ENCODE measurements around the gene EDDM13.
A peak's percentile ranks its signal among the peaks of the same experiment; 100 is the strongest.
"Not testable (repeated sequence)": the region's sequence is repeated elsewhere in the genome, so short reads cannot be mapped to it uniquely, and the experiment has no call there.

EDDM13 gene

GRCh38 chr19:56291867-56292266 lies 19.3 kb downstream of the EDDM13 start:
- no peak overlapping the region for H3K27ac ChIP-seq

GRCh38 chr19:56294549-56294948 lies 22.0 kb downstream of the EDDM13 start:
- peak overlapping the region in 18 of 21 experiments; percentile 5 to 85 (median 70) for H3K27ac ChIP-seq

More at GRCh38 chr19:56291867-56292266, 19.3 kb downstream of the EDDM13 start:
- no peak overlapping the region for H3K4me3 ChIP-seq

GRCh38 chr19:56295531-56296455 lies 23.2 kb downstream of the EDDM13 start:
- H3K27ac ChIP-seq, result peak overlapping the region in 20 of 21 experiments; percentile 11 to 85 (median 70)
- H3K4me3 ChIP-seq, result peak overlapping the region in 3 of 7 experiments; percentile 0 to 9 (median 2)

More at GRCh38 chr19:56294549-56294948, 22.0 kb downstream of the EDDM13 start:
- no peak overlapping the region for H3K4me3 ChIP-seq

- Histone ChIP-seq H3K27ac (peak overlapping the region in 2 of 21 experiments; percentile 69 to 70), H3K4me3 (no peak overlapping the region)
Measured at GRCh38 chr19:56297010-56297409, 24.5 kb downstream of the EDDM13 start.

- Histone ChIP-seq H3K27ac (no peak overlapping the region), H3K4me3 (no peak overlapping the region)
Measured at GRCh38 chr19:56299688-56300087, 27.1 kb downstream of the EDDM13 start.

- no peak overlapping the region for H3K27ac ChIP-seq
- no peak overlapping the region for H3K4me3 ChIP-seq
Measured at GRCh38 chr19:56301155-56301554, 28.6 kb downstream of the EDDM13 start.

GRCh38 chr19:56301886-56302620 lies 29.5 kb downstream of the EDDM13 start:
- Histone ChIP-seq H3K27ac (peak overlapping the region in 2 of 21 experiments; percentile 4 to 33), H3K4me3 (no peak overlapping the region)

- no peak overlapping the region for H3K27ac ChIP-seq
- no peak overlapping the region for H3K4me3 ChIP-seq
Measured at GRCh38 chr19:56304243-56304642, 31.7 kb downstream of the EDDM13 start.

GRCh38 chr19:56306016-56306415 lies 33.5 kb downstream of the EDDM13 start:
- no peak overlapping the region for H3K4me3 ChIP-seq
- H3K27ac ChIP-seq, result no peak overlapping the region

GRCh38 chr19:56307062-56307461 lies 34.5 kb downstream of the EDDM13 start:
- not testable (repeated sequence) for H3K27ac ChIP-seq, H3K4me3 ChIP-seq

GRCh38 chr19:56308792-56309191 lies 36.2 kb downstream of the EDDM13 start:
- Histone ChIP-seq H3K4me3 (no peak overlapping the region), H3K27ac (no peak overlapping the region)

- Histone ChIP-seq H3K27ac (no peak overlapping the region), H3K4me3 (no peak overlapping the region)
Measured at GRCh38 chr19:56309511-56310185, 37.1 kb downstream of the EDDM13 start.

GRCh38 chr19:56310462-56310861 lies 37.9 kb downstream of the EDDM13 start:
- no peak overlapping the region for H3K4me3 ChIP-seq

GRCh38 chr19:56312342-56312741 lies 39.8 kb downstream of the EDDM13 start:
- peak overlapping the region in 1 of 21 experiments; percentile 35 for H3K27ac ChIP-seq

More at GRCh38 chr19:56310462-56310861, 37.9 kb downstream of the EDDM13 start:
- H3K27ac ChIP-seq, result no peak overlapping the region

GRCh38 chr19:56312787-56313657 lies 40.5 kb downstream of the EDDM13 start:
- H3K27ac ChIP-seq, result peak overlapping the region in 10 of 21 experiments; percentile 89 to 99 (median 95)
- no peak overlapping the region for H3K4me3 ChIP-seq

More at GRCh38 chr19:56312342-56312741, 39.8 kb downstream of the EDDM13 start:
- no peak overlapping the region for H3K4me3 ChIP-seq

GRCh38 chr19:56314018-56314380 lies 41.5 kb downstream of the EDDM13 start:
- peak overlapping the region; percentile 47 to 84 (median 64) for H3K4me3 ChIP-seq
- peak overlapping the region; percentile 62 to 99 (median 95) for H3K27ac ChIP-seq

- Histone ChIP-seq H3K4me3 (peak within 1 kb of the TSS; percentile 47 to 84 (median 64)), H3K27ac (peak within 1 kb of the TSS; percentile 62 to 99 (median 95))
Measured at GRCh38 chr19:56314381-56315076, 42.0 kb downstream of the EDDM13 start, which contains the start of gene ZSCAN5A. Gene ZSCAN5A, minus strand, starts transcription at chr19:56314839. Its CDS starts 89,793 bp downstream, at chr19:56225046.
